Cardiac muscle cell (in vitro differentiated cells and primary cell): Measurements from ENCODE around the gene GALNT18. TPM values are rescaled to one million over a fixed set of nuclear protein-coding genes. Genes with fewer than 3 reads are reported as not detected.

Source experiments
- DNase-seq, 2 donors: peaks; one replicate each; pipeline versions ENCODE4 v3.0.0 to v3.0.0-alpha.2; 2010 to 2017; ENCODE audit warnings: low read depth in 1 of 2, low spot score in 1 of 2
- H3K27ac ChIP-seq: fragments of 200-600 bp; sonication (generic); 2 replicates; pipeline ENCODE4 v1.5.1; 2016
- H3K27me3 ChIP-seq: fragments of 200-600 bp; sonication (generic); 2 replicates; pipeline ENCODE4 v1.6.0; 2016; ENCODE audit warnings: control low read depth
- H3K36me3 ChIP-seq: fragments of 200-600 bp; sonication (generic); 2 replicates; pipeline ENCODE4 v1.5.1; 2016; ENCODE audit warnings: control low read depth
- H3K4me1 ChIP-seq: fragments of 200-600 bp; sonication (generic); 2 replicates; pipeline ENCODE4 v1.8.1; 2017; ENCODE audit warnings: low read depth, mild to moderate bottlenecking, mixed run types
- H3K4me3 ChIP-seq: fragments of 200-600 bp; sonication (generic); 2 replicates; pipeline ENCODE4 v1.5.1; 2016; ENCODE audit warnings: mild to moderate bottlenecking
- H3K9me3 ChIP-seq: fragments of 200-600 bp; sonication (generic); 2 replicates; pipeline ENCODE4 v1.5.1; 2017; ENCODE audit warnings: low read depth, mild to moderate bottlenecking, control low read depth
- CTCF ChIP-seq: IDR thresholded peaks from 2 replicates; pipeline ENCODE4 v1.5.1; 2012; ENCODE audit warnings: low read depth, mild to moderate bottlenecking, low read length
- polyA plus RNA-seq: library from polyadenylated mRNA; unstranded; fragments of >200 nt; fragmentation: Nextera tagmentation; extraction: Ambion mirVana; gene quantifications from 2 replicates; pipeline ENCODE4 v1.2.1, GENCODE V29; 2016
- total RNA-seq: library from RNA; depleted of rRNA; stranded (reverse); fragments of >200 nt; gene quantifications from 2 replicates; pipeline ENCODE4 v1.2.3, GENCODE V29; 2016

Gene GALNT18
- total and polyA plus RNA-seq, 2 experiments from 2014 or later = 2.1 to 2.2 TPM

DNA sequence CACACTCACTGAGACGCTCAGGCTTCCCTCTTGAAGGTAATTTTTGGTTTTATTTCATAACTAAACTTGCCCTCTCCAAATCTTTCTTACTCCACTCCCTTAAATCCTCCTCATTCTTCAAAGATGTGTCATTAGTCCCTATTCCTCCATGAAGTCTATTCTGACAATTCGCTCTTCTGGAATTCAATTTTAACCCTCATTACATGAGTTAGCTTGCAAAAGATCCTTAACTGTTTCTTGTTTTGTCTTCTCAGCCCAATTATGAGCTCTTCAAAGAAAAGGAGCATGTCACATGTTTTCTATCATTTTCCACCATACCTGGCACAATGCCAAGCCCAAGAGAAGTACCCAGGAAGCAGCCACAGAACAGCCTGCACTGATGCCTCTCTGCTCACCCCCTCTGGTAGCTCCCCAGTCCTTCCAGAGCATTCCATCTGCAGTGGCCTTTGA is 13.0 kb downstream of the GALNT18 start:
- Histone ChIP-seq H3K27ac (no peak overlapping the region), H3K4me3 (no peak overlapping the region), H3K27me3 (peaks cover 66% of the 10 kb centered on the region), H3K36me3 (no peaks in the 10 kb centered on the region), H3K4me1 (no peaks in the 10 kb centered on the region), H3K9me3 (no peaks in the 10 kb centered on the region)
- TF ChIP-seq CTCF = no peak
- DNase-seq = peak in 1 of 2 donors; percentile 41

DNA sequence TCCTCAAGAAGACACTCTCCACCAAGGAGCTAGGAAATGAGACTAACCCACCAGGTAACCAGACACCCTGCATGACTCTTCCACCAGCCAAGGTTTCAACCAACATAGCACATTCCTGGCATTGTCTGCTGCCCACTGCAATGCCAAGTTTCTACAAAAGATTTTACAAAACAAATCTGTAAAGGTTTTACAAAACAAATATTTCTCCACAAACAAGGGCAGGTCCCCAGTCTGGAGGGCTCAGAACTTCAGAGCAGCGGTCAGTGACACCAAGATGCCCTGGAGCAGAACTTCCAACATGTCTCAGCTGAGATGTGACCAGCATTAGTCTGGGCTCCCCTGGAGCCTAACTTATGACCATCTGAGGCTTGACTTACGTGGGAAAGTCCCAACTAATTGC is 14.0 kb downstream of the GALNT18 start:
- H3K27me3 ChIP-seq = peaks cover 58% of the 10 kb centered on the region
- no peaks in the 10 kb centered on the region for H3K4me1 ChIP-seq
- no peak for TF ChIP-seq CTCF
- H3K36me3 ChIP-seq = no peaks in the 10 kb centered on the region
- DNase-seq = no peak
- H3K9me3 ChIP-seq = no peaks in the 10 kb centered on the region
- H3K4me3 ChIP-seq = no peak overlapping the region
- H3K27ac ChIP-seq = no peak overlapping the region

DNA sequence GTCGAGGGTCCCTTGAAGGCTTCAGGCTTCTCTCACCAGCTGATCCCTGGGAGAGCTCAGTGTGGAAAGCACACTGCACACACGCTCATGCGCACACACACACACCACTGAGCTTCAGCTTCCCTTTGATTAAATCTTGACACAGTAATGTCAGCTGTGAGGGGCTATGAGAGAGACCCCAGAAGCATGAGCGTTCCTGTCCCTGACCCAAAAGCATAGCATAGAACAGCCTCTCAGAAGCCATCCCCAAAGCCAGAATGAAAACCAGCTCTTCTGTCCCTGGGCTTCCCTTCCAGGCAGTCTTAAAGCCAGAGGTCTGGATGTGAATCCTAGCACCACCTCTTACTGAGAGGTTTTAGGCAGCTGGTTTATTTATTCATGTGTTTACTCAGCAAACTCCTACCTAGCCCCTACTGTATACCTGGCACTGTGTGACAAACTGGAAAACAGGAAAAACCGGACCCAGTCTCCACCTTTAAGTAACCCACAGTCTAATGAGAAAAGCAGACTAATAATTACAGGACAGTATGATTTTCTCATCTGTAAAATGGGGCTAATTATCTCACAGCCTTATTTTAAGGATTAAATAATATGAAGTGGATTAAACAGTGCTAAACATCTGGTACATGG is 15.9 kb downstream of the GALNT18 start:
- no peaks in the 10 kb centered on the region for H3K4me1 ChIP-seq
- no peak for TF ChIP-seq CTCF
- no peaks in the 10 kb centered on the region for H3K36me3 ChIP-seq
- H3K27me3 ChIP-seq = peaks cover 55% of the 10 kb centered on the region
- DNase-seq = no peak
- no peaks in the 10 kb centered on the region for H3K9me3 ChIP-seq
- no peak overlapping the region for H3K4me3 ChIP-seq
- H3K27ac ChIP-seq = no peak overlapping the region

DNA sequence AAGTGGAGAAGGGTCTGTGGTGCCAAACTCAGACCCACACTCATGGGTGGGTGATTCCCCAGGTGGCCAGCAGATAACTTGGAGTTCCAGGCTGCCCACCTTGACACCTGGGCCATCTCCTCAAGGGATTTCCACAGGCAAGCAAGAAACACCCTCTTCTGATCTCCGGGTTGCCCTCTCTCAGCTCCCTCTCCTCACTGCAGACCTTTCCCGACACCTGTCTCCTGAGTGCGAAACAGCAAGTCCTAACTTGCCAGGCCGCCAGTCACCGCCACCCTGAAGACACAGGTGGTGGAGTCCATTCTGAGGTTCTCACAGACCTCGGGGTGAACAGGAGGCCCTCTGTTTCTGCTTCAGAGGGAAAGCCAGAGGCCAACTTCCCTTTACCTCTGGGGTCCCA is 16.6 kb downstream of the GALNT18 start:
- H3K9me3 ChIP-seq = no peaks in the 10 kb centered on the region
- no peak overlapping the region for H3K4me3 ChIP-seq
- H3K27me3 ChIP-seq = peaks cover 47% of the 10 kb centered on the region
- TF ChIP-seq CTCF = no peak
- no peak overlapping the region for H3K27ac ChIP-seq
- no peaks in the 10 kb centered on the region for H3K4me1 ChIP-seq
- DNase-seq = no peak
- H3K36me3 ChIP-seq = no peaks in the 10 kb centered on the region

GRCh38 chr11:11604370-11604990 is 17.3 kb downstream of the GALNT18 start:
- no peaks in the 10 kb centered on the region for H3K36me3 ChIP-seq
- TF ChIP-seq CTCF = no peak
- H3K9me3 ChIP-seq = no peaks in the 10 kb centered on the region
- H3K4me3 ChIP-seq = no peak overlapping the region
- DNase-seq = no peak
- H3K27ac ChIP-seq = no peak overlapping the region
- no peaks in the 10 kb centered on the region for H3K4me1 ChIP-seq
- H3K27me3 ChIP-seq = peaks cover 42% of the 10 kb centered on the region
